Esophagus squamous epithelium (tissue), 4 donors: ENCODE results near the gene GUCA1A.

ENCODE experiments used
- POLR2A ChIP-seq, 4 donors: fragments of 450-650 bp; IDR thresholded peaks; one replicate each; pipeline ENCODE4 v1.6.1; 2017; ENCODE audit warnings: antibody characterized with exemption in 4 of 4, mild to moderate bottlenecking in 4 of 4, moderate library complexity in 3 of 4
- TF ChIP-seq, protein P1 (sequence below), 6 experiments: fragments of 450-650 bp in 4 of 6; fragments of 200-600 bp in 2 of 6; sonication (generic) in 2 of 6; IDR thresholded peaks; one replicate each; pipeline ENCODE4 v1.5.1; 2016 to 2019; ENCODE audit warnings: antibody characterized with exemption in 6 of 6, mild to moderate bottlenecking in 4 of 6, moderate library complexity in 4 of 6

DNA sequence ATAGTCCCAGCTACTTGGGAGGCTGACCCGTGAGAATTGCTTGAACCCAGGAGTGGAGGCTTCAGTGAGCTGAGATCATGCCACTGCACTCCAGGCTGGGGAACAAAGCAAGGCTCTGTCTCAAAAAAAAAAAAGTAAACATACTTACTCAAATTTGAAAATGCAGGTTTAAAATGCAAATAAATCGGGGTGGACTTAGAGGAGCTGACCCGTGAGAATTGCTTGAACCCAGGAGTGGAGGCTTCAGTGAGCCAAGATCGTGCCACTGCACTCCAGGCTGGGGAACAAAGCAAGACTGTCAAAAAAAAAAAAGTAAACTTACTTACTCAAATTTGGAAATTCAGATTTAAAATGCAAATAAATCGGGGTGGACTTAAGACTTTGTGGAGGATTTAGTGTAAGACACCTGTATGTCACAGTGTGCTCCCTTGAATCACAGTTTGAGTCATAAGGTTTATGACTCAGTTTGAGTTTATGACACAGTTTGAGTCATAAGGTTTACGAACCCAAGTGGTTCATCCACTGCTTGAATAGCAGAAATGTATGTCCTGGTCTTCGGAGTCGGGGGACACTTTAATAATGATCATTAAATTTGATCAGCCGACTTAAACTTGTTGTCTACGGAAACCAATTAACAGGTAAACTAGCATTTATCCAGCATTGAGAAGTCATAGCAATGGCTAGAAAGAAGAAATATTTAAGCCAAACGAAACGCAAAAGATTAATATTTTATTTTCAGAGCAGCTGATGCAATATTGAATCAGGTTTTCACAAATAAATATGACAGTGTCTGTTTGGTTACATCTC, 51.3 kb downstream of the GUCA1A start:
- no peak for TF ChIP-seq POLR2A (IDR thresholded peaks at IDR 0.05)
- TF ChIP-seq, protein P1, sequence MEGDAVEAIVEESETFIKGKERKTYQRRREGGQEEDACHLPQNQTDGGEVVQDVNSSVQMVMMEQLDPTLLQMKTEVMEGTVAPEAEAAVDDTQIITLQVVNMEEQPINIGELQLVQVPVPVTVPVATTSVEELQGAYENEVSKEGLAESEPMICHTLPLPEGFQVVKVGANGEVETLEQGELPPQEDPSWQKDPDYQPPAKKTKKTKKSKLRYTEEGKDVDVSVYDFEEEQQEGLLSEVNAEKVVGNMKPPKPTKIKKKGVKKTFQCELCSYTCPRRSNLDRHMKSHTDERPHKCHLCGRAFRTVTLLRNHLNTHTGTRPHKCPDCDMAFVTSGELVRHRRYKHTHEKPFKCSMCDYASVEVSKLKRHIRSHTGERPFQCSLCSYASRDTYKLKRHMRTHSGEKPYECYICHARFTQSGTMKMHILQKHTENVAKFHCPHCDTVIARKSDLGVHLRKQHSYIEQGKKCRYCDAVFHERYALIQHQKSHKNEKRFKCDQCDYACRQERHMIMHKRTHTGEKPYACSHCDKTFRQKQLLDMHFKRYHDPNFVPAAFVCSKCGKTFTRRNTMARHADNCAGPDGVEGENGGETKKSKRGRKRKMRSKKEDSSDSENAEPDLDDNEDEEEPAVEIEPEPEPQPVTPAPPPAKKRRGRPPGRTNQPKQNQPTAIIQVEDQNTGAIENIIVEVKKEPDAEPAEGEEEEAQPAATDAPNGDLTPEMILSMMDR (IDR thresholded peaks at IDR 0.05): no peak
